H1 (cell line): Measurements from ENCODE around the gene RBM15B. TPM values are rescaled to one million over a fixed set of nuclear protein-coding genes. Genes with fewer than 3 reads are reported as not detected.

ENCODE experiments used
- CTCF ChIA-PET: fragments of 300-600 bp; sonication (Branson Sonifier 250); formaldehyde crosslinking; loops from one replicate; lab custom pipeline; 2021; ENCODE audit not compliant: partially characterized antibody; lab: Charles Lee
- POLR2A ChIA-PET: fragments of 300-600 bp; sonication (Branson Sonifier 250); formaldehyde crosslinking; loops from one replicate; lab custom pipeline; 2021; ENCODE audit warnings: inconsistent platforms; ENCODE audit not compliant: partially characterized antibody; lab: Charles Lee
- DNase-seq, 2 experiments: peaks; one replicate each; pipeline versions ENCODE4 v3.0.0 to v3.0.0-alpha.2; 2010 to 2022; ENCODE audit warnings: low spot score in 2 of 2, low read depth in 1 of 2, mixed read lengths in 1 of 2
- FAIRE-seq: peaks from 2 replicates; lab custom pipeline; 2011; peaks lifted over from hg19 to GRCh38; lab: Jason Lieb, UNC
- H2AFZ ChIP-seq: 2 replicates; pipeline ENCODE4 v1.8.1; 2012; ENCODE audit warnings: low read length, inconsistent platforms
- H2AK5ac ChIP-seq: 2 replicates; pipeline ENCODE4 v1.6.1; 2013; ENCODE audit warnings: low read depth, low read length
- H2BK120ac ChIP-seq: replicated peaks from 2 replicates; pipeline ENCODE3; 2013; ENCODE audit warnings: low read depth, low read length, inconsistent platforms
- H2BK12ac ChIP-seq: 2 replicates; pipeline ENCODE4 v1.6.1; 2013; ENCODE audit warnings: low read depth, low read length
- H2BK15ac ChIP-seq: 2 replicates; pipeline ENCODE4 v1.6.1; 2013; ENCODE audit warnings: low read length
- H2BK20ac ChIP-seq: 2 replicates; pipeline ENCODE4 v1.6.1; 2013; ENCODE audit warnings: low read length
- H2BK5ac ChIP-seq: 2 replicates; pipeline ENCODE4 v1.6.1; 2013; ENCODE audit warnings: low read depth, low read length
- H3K14ac ChIP-seq: 2 replicates; pipeline ENCODE4 v1.6.1; 2013; ENCODE audit warnings: inconsistent platforms; ENCODE audit not compliant: insufficient read length
- H3K18ac ChIP-seq: 2 replicates; pipeline ENCODE4 v1.6.1; 2013; ENCODE audit warnings: low read length; ENCODE audit errors: extremely low read depth
- H3K23ac ChIP-seq: 2 replicates; pipeline ENCODE4 v1.6.1; 2013; ENCODE audit warnings: inconsistent platforms; ENCODE audit not compliant: insufficient read length
- H3K23me2 ChIP-seq: 2 replicates; pipeline ENCODE4 v1.6.1; 2013; ENCODE audit warnings: low read depth, low read length
- H3K27ac ChIP-seq: 2 replicates; pipeline ENCODE4 v1.6.1; 2011; ENCODE audit warnings: low read depth, low read length, inconsistent platforms
- H3K27me3 ChIP-seq, 4 experiments: replicated peaks in 1 of 4; 1 replicate in 1 of 4; 2 replicates in 3 of 4; pipeline versions ENCODE4 v1.6.1 to v1.8.1; 2011 to 2013; ENCODE audit warnings: low read length in 3 of 4, mild to moderate bottlenecking in 3 of 4, inconsistent platforms in 2 of 4, mixed read lengths in 2 of 4, moderate library complexity in 1 of 4; ENCODE audit not compliant: control insufficient read depth in 3 of 4, insufficient read depth in 3 of 4; ENCODE audit errors: extremely low read depth in 1 of 4
- H3K36me3 ChIP-seq, 4 experiments: 2 replicates each; pipeline versions ENCODE4 v1.6.1 to v1.8.1; 2011 to 2013; ENCODE audit warnings: mild to moderate bottlenecking in 4 of 4, low read length in 3 of 4, moderate library complexity in 2 of 4, control low read depth in 1 of 4, inconsistent platforms in 1 of 4; ENCODE audit not compliant: insufficient read depth in 4 of 4, control insufficient read depth in 2 of 4
- H3K4ac ChIP-seq: replicated peaks from 2 replicates; pipeline ENCODE3; 2013; ENCODE audit warnings: low read length, low read depth, mixed read lengths, inconsistent platforms; ENCODE audit not compliant: insufficient read length
- H3K4me1 ChIP-seq, 4 experiments: replicated peaks in 1 of 4; 1 replicate in 1 of 4; 2 replicates in 3 of 4; pipeline versions ENCODE4 v1.6.1 to v1.8.1; 2011 to 2013; ENCODE audit warnings: low read length in 3 of 4, inconsistent platforms in 2 of 4, mixed read lengths in 1 of 4; ENCODE audit not compliant: insufficient read depth in 4 of 4, control insufficient read depth in 3 of 4
- H3K4me2 ChIP-seq, 2 experiments: 2 replicates each; pipeline versions ENCODE4 v1.6.1 to v1.8.1; 2011 to 2013; ENCODE audit warnings: low read depth in 2 of 2, low read length in 2 of 2, control low read depth in 1 of 2, inconsistent platforms in 1 of 2, mild to moderate bottlenecking in 1 of 2; ENCODE audit not compliant: insufficient read depth in 1 of 2
- H3K4me3 ChIP-seq, 4 experiments: fragments of 200-600, 300-600 bp in 1 of 4; sonication (generic), shearing (Covaris generic), sonication (Bioruptor Twin) in 1 of 4; 2 replicates each; pipeline versions ENCODE4 v1.5.1 to v1.8.1; 2011 to 2016; ENCODE audit warnings: low read length in 4 of 4, low read depth in 3 of 4, control low read depth in 2 of 4, inconsistent platforms in 2 of 4, mild to moderate bottlenecking in 2 of 4, mixed read lengths in 1 of 4, moderate library complexity in 1 of 4; ENCODE audit not compliant: insufficient read depth in 2 of 4; ENCODE audit errors: extremely low read depth in 1 of 4
- H3K56ac ChIP-seq: replicated peaks from 2 replicates; pipeline ENCODE3; 2013; ENCODE audit warnings: low read depth, mild to moderate bottlenecking, mixed read lengths, low read length, inconsistent platforms; ENCODE audit not compliant: insufficient read length
- H3K79me1 ChIP-seq: 2 replicates; pipeline ENCODE4 v1.6.1; 2013; ENCODE audit warnings: low read depth, low read length, control low read depth
- H3K79me2 ChIP-seq, 2 experiments: 2 replicates each; pipeline versions ENCODE4 v1.6.1 to v1.8.1; 2012 to 2013; ENCODE audit warnings: low read length in 2 of 2, mild to moderate bottlenecking in 2 of 2, inconsistent platforms in 1 of 2; ENCODE audit not compliant: insufficient read depth in 2 of 2, control insufficient read depth in 1 of 2
- H3K9ac ChIP-seq, 4 experiments: replicated peaks in 1 of 4; 1 replicate in 1 of 4; 2 replicates in 3 of 4; pipeline versions ENCODE4 v1.6.1 to v1.8.1; 2011 to 2013; ENCODE audit warnings: low read depth in 3 of 4, low read length in 3 of 4, control low read depth in 2 of 4, mild to moderate bottlenecking in 2 of 4, moderate library complexity in 2 of 4, inconsistent platforms in 1 of 4; ENCODE audit errors: extremely low read depth in 1 of 4
- H3K9me3 ChIP-seq, 2 experiments: 2 replicates each; pipeline versions ENCODE4 v1.6.1 to v1.8.1; 2012 to 2013; ENCODE audit warnings: mild to moderate bottlenecking in 2 of 2, moderate library complexity in 2 of 2, control low read depth in 1 of 2, inconsistent platforms in 1 of 2, low read depth in 1 of 2, low read length in 1 of 2, mixed read lengths in 1 of 2; ENCODE audit not compliant: insufficient read depth in 2 of 2
- H4K20me1 ChIP-seq, 2 experiments: replicated peaks in 1 of 2; 2 replicates each; pipeline versions ENCODE3 to v1.8.1; 2011 to 2013; ENCODE audit warnings: inconsistent platforms in 2 of 2, low read length in 2 of 2, mild to moderate bottlenecking in 1 of 2; ENCODE audit not compliant: insufficient read depth in 2 of 2, control insufficient read depth in 1 of 2
- H4K5ac ChIP-seq: 2 replicates; pipeline ENCODE4 v1.6.1; 2013; ENCODE audit warnings: low read length, low read depth, mixed read lengths, inconsistent platforms; ENCODE audit not compliant: insufficient read length
- H4K8ac ChIP-seq: 2 replicates; pipeline ENCODE4 v1.8.0; 2013; ENCODE audit warnings: mild to moderate bottlenecking, moderate library complexity, low read length, inconsistent platforms; ENCODE audit not compliant: insufficient read depth; ENCODE audit errors: extremely low read depth
- H4K91ac ChIP-seq: replicated peaks from 2 replicates; pipeline ENCODE3; 2013; ENCODE audit warnings: low read length, mixed read lengths, inconsistent platforms; ENCODE audit not compliant: insufficient read length
- ASH2L ChIP-seq: fragments of 200-600, 300-600 bp; sonication (generic); IDR thresholded peaks from one replicate; pipeline ENCODE4 v1.7.1; 2017; ENCODE audit warnings: low read length
- ATF3 ChIP-seq: IDR thresholded peaks from 2 replicates; pipeline ENCODE4 v1.6.1; 2011; ENCODE audit warnings: low read depth, mild to moderate bottlenecking, low read length; ENCODE audit not compliant: insufficient read depth
- CHD2 ChIP-seq: IDR thresholded peaks from 2 replicates; pipeline ENCODE4 v1.6.1; 2012; ENCODE audit warnings: low read length, improper control_type of control experiment
- NANOG ChIP-seq: IDR thresholded peaks from 2 replicates; pipeline ENCODE4 v1.6.1; 2011; ENCODE audit warnings: low read length, low read depth, mild to moderate bottlenecking, inconsistent platforms; ENCODE audit not compliant: insufficient read depth, poor library complexity, severe bottlenecking
- NRF1 ChIP-seq: IDR thresholded peaks from 2 replicates; pipeline ENCODE4 v1.6.1; 2011; ENCODE audit warnings: mild to moderate bottlenecking, low read depth, low read length, improper control_type of control experiment
- SAP30 ChIP-seq: fragments of 300-600 bp; sonication (generic); IDR thresholded peaks from 2 replicates; pipeline ENCODE4 v1.7.1; 2012; ENCODE audit warnings: low read length, moderate library complexity, mild to moderate bottlenecking, inconsistent platforms; ENCODE audit not compliant: insufficient read depth, insufficient replicate concordance
- SIRT6 ChIP-seq: IDR thresholded peaks from one replicate; pipeline ENCODE4 v1.7.1; 2012; ENCODE audit warnings: low read length, inconsistent platforms
- SP2 ChIP-seq: IDR thresholded peaks from 2 replicates; pipeline ENCODE4 v1.6.1; 2012; ENCODE audit warnings: mild to moderate bottlenecking, low read length, inconsistent platforms
- TAF1 ChIP-seq: IDR thresholded peaks from 2 replicates; pipeline ENCODE4 v1.6.1; 2011; ENCODE audit warnings: mild to moderate bottlenecking, low read depth, low read length
- TAF7 ChIP-seq: optimal IDR thresholded peaks from 2 replicates; pipeline ENCODE3; 2011; ENCODE audit warnings: low read depth, mild to moderate bottlenecking, inconsistent platforms, low read length, moderate library complexity, borderline replicate concordance
- WGBS, 2 experiments: shearing (Covaris generic) in 1 of 2; methylation state at CpG; one replicate each; pipeline versions ENCODE4 v1.1.6 to v1.1.7; 2013 to 2015; ENCODE audit warnings: low lambda C conversion rate in 2 of 2, mixed read lengths in 2 of 2, inconsistent platforms in 1 of 2, low coverage in 1 of 2, missing lambda C conversion rate in 1 of 2; ENCODE audit not compliant: insufficient replicate concordance in 2 of 2, insufficient coverage in 1 of 2, insufficient read length in 1 of 2; ENCODE audit errors: extremely low coverage in 1 of 2, missing lambda C conversion rate in 1 of 2; 5-methylcytosine and 5-hydroxymethylcytosine counted together
- polyA plus RNA-seq, 7 experiments: library from polyadenylated mRNA; depleted of rRNA in 3 of 7; stranded (reverse) in 5 of 7; unstranded in 2 of 7; fragments of >200 nt in 5 of 7; fragments of 200-250 nt in 2 of 7; gene quantifications; 1 replicate in 5 of 7; 2 replicates in 1 of 7; 4 replicates in 1 of 7; pipeline versions ENCODE4 v1.2.1 to v1.2.3, GENCODE V29; 2011 to 2013; ENCODE audit warnings: missing spikeins in 2 of 7, mixed read lengths in 2 of 7
- total RNA-seq: library from RNA; stranded (reverse); fragmentation: NEBNext Ultra II Directional; extraction: Animal tissue kit (Norgen Biotek cat#: 25700); gene quantifications from 2 replicates; pipeline ENCODE4 v1.2.1, GENCODE V29; 2021

The RBM15B gene
- total and polyA plus RNA-seq, 2 of the 8 experiments (the other 6 are each of a cell fraction or from before 2014, with no cell fraction given): 22.2 to 59.1 TPM

DNA sequence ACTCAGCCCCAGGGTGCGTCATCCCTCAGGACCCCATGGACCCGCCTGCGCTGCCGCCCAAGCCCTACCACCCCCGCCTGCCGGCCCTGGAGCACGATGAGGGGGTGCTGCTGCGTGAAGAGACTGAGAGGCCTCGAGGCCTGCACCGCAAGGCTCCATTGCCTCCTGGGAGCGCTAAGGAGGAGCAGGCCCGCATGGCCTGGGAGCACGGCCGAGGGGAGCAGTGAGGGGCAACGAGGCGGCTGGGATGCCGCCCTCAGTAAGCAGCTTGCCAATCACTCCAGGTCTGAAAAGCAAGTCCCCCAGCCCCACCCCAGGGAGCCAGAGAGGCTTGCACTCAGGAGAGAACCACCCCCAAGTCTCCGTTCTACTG, 9.8 kb upstream of the RBM15B start:
- Histone ChIP-seq H3K27ac (no peak overlapping the region), H3K56ac (no peak overlapping the region), H4K91ac (no peak overlapping the region), H4K20me1 (peaks cover 4% of the 10 kb centered on the region in 2 experiments), H3K79me2 (peaks cover 5 to 17% of the 10 kb centered on the region in 2 experiments), H4K8ac (no peak overlapping the region), H3K14ac (no peak overlapping the region), H3K23me2 (peaks cover 3% of the 10 kb centered on the region; the same call in 1 of the 2 replicates), H2AFZ (no peak overlapping the region), H3K79me1 (no peaks in the 10 kb centered on the region), H2BK120ac (no peak overlapping the region), H3K27me3 (no peaks in the 10 kb centered on the region), H3K9me3 (no peaks in the 10 kb centered on the region), H2BK5ac (no peak overlapping the region), H3K4ac (no peak overlapping the region), H2BK15ac (no peak overlapping the region), H3K18ac (no peak overlapping the region), H3K4me2 (no peak overlapping the region), H3K36me3 (peaks cover 0 to 8% (median 1%) of the 10 kb centered on the region in 4 experiments; a peak in 5 of 8 replicates), H2AK5ac (no peak overlapping the region), H2BK12ac (no peak overlapping the region), H3K23ac (no peak overlapping the region), H4K5ac (no peak overlapping the region), H3K4me1 (peaks cover 0 to 9% (median 2%) of the 10 kb centered on the region in 4 experiments; a peak in 6 of 7 replicates), H3K4me3 (no peak overlapping the region), H3K9ac (no peak overlapping the region), H2BK20ac (no peak overlapping the region)
- POLR2A ChIA-PET: no interaction called here
- WGBS, 2 experiments: 95% methylated on average over 12 of the region's 18 CpGs; no CpG with 5 or more reads in 1 of the 2 experiments
- CTCF ChIA-PET: interaction anchor here (1.5 to 6.8 kb wide), 3 partner anchors 8 to 11 kb away, joined by 3 to 24 read pairs (median 14); partner anchors contain the start of gene RBM15B
- no peak for DNase-seq
- no peak for FAIRE-seq
- TF ChIP-seq ASH2L (no peak), NRF1 (no peak), TAF7 (no peak), SIRT6 (no peak), SAP30 (no peak), ATF3 (no peak), CHD2 (no peak), NANOG (no peak), TAF1 (no peak), SP2 (no peak)
